Prostate gland (tissue), 2 donors: ENCODE data around the gene CCK. TPM values are rescaled to one million over a fixed set of nuclear protein-coding genes. Genes with fewer than 3 reads are reported as not detected.
A peak's percentile ranks its signal among the peaks of the same experiment; 100 is the strongest.

Source experiments
- DNase-seq: peaks from one replicate; pipeline ENCODE4 v3.0.0-alpha.2; 2019; ENCODE audit warnings: low spot score
- H3K27ac ChIP-seq, 2 donors: fragments of 200-600 bp; sonication (generic); 2 replicates each; pipeline ENCODE4 v1.5.1; 2017 to 2019
- H3K27me3 ChIP-seq: fragments of 200-600 bp; sonication (generic); replicated peaks from 2 replicates; pipeline ENCODE4 v1.5.1; 2019; ENCODE audit not compliant: insufficient read depth
- H3K36me3 ChIP-seq, 2 donors: fragments of 200-600 bp; sonication (generic); 1 replicate in 1 of 2; 2 replicates in 1 of 2; pipeline versions ENCODE4 v1.5.1 to v1.8.1; 2017 to 2019
- H3K4me1 ChIP-seq: fragments of 200-600 bp; sonication (generic); replicated peaks from 2 replicates; pipeline ENCODE4 v1.5.1; 2019
- H3K4me3 ChIP-seq, 2 donors: fragments of 200-600 bp; sonication (generic); 2 replicates each; pipeline ENCODE4 v1.5.1; 2017 to 2019
- H3K9me3 ChIP-seq: fragments of 200-600 bp; sonication (generic); 2 replicates; pipeline ENCODE4 v1.5.1; 2017
- CTCF ChIP-seq, 4 experiments: fragments of 200-600 bp in 2 of 4; fragments of 450-650 bp in 2 of 4; sonication (generic) in 2 of 4; IDR thresholded peaks; 1 replicate in 3 of 4; 2 replicates in 1 of 4; pipeline ENCODE4 v1.5.1; 2016 to 2019; ENCODE audit warnings: antibody characterized with exemption in 4 of 4, mild to moderate bottlenecking in 2 of 4, moderate library complexity in 2 of 4
- POLR2A ChIP-seq: fragments of 450-650 bp; IDR thresholded peaks from one replicate; pipeline ENCODE4 v1.6.1; 2016; ENCODE audit warnings: antibody characterized with exemption, mild to moderate bottlenecking
- POLR2AphosphoS5 ChIP-seq: sonication (generic); formaldehyde crosslinking; IDR thresholded peaks from one replicate; pipeline ENCODE4 v1.6.1; 2017; ENCODE audit warnings: antibody characterized with exemption
- WGBS: methylation state at CpG from one replicate; pipeline ENCODE4 v1.1.5; 2018; 5-methylcytosine and 5-hydroxymethylcytosine counted together
- intact Hi-C: fragments of 100-400 bp; cut with DNase I; formaldehyde crosslinking; loops from one replicate; pipeline ENCODE4 v1.14.2; 2022
- total RNA-seq, 2 donors: library from RNA; depleted of rRNA; stranded (reverse); fragments of >200 nt; gene quantifications; one replicate each; pipeline ENCODE4 v1.1.0, GENCODE V29; 2016

CCK gene
- total RNA-seq, 2 donors from 2014 or later: 3.0 to 50.7 TPM

GRCh38 chr3:42224658-42225421 lies 41.1 kb downstream of the CCK start:
- Histone ChIP-seq H3K4me1 (peaks cover 13% of the 10 kb centered on the region), H3K9me3 (no peaks in the 10 kb centered on the region), H3K27ac (peak overlapping the region; percentile 74 to 90), H3K27me3 (no peaks in the 10 kb centered on the region), H3K4me3 (no peak overlapping the region), H3K36me3 (no peaks in the 10 kb centered on the region)
- intact Hi-C loops: loop anchor here (10.0 kb wide), 1 partner anchor 320 kb away; no protein-coding TSS in a partner anchor
- TF ChIP-seq POLR2A (no peak), POLR2AphosphoS5 (peak; percentile 93)
- DNase-seq: peak; percentile 60
- 20% methylated on average over 12 of the region's 12 CpGs for WGBS

GRCh38 chr3:42224178-42224577 lies 41.8 kb downstream of the CCK start:
- Histone ChIP-seq H3K9me3 (no peaks in the 10 kb centered on the region), H3K27ac (peak overlapping the region; percentile 74 to 90), H3K36me3 (no peaks in the 10 kb centered on the region), H3K27me3 (no peaks in the 10 kb centered on the region), H3K4me1 (peaks cover 9% of the 10 kb centered on the region), H3K4me3 (no peak overlapping the region)
- whole genome bisulfite sequencing: 65% methylated on average over 9 of the region's 9 CpGs
- no peak for DNase-seq
- intact Hi-C loops: loop anchor here (10.0 kb wide), 1 partner anchor 321 kb away; no protein-coding TSS in a partner anchor
- TF ChIP-seq CTCF (IDR thresholded peaks at IDR 0.05) (no peak), POLR2A (no peak), POLR2AphosphoS5 (no peak)

GRCh38 chr3:42222942-42223693 lies 42.9 kb downstream of the CCK start:
- 95% methylated on average over 30 of the region's 31 CpGs for WGBS
- intact Hi-C loops: loop anchor here (10.0 kb wide), 1 partner anchor 322 kb away; no protein-coding TSS in a partner anchor
- no peaks in the 10 kb centered on the region for H3K36me3 ChIP-seq

GRCh38 chr3:42220436-42221121 lies 45.4 kb downstream of the CCK start:
- H3K4me1 ChIP-seq: peaks cover 9% of the 10 kb centered on the region
- DNase-seq: no peak
- TF ChIP-seq CTCF (IDR thresholded peaks at IDR 0.05): no peak
- intact Hi-C loops: loop anchor here (10.0 kb wide), 1 partner anchor 324 kb away; no protein-coding TSS in a partner anchor
- no peak overlapping the region for H3K27ac ChIP-seq
- no peak overlapping the region for H3K4me3 ChIP-seq
- no peaks in the 10 kb centered on the region for H3K36me3 ChIP-seq
- WGBS: 90% methylated on average over 17 of the region's 17 CpGs
- H3K27me3 ChIP-seq: no peaks in the 10 kb centered on the region
- H3K9me3 ChIP-seq: no peaks in the 10 kb centered on the region

More at GRCh38 chr3:42222942-42223693, 42.9 kb downstream of the CCK start:
- H3K27ac ChIP-seq: peak overlapping the region in 1 of 2 donors; percentile 90
- TF ChIP-seq CTCF (IDR thresholded peaks at IDR 0.05) (no peak), POLR2A (no peak), POLR2AphosphoS5 (no peak)
- H3K4me1 ChIP-seq: peaks cover 9% of the 10 kb centered on the region
- DNase-seq: no peak
- H3K27me3 ChIP-seq: no peaks in the 10 kb centered on the region
- no peak overlapping the region for H3K4me3 ChIP-seq
- no peaks in the 10 kb centered on the region for H3K9me3 ChIP-seq

- Histone ChIP-seq H3K27ac (no peak overlapping the region), H3K9me3 (no peaks in the 10 kb centered on the region), H3K4me1 (no peaks in the 10 kb centered on the region), H3K27me3 (no peaks in the 10 kb centered on the region), H3K4me3 (no peak overlapping the region), H3K36me3 (no peaks in the 10 kb centered on the region)
- intact Hi-C loops: no loop called here
- TF ChIP-seq POLR2AphosphoS5 (no peak), POLR2A (no peak), CTCF (IDR thresholded peaks at IDR 0.05) (no peak)
- no peak for DNase-seq
- WGBS: 78% methylated on average over 5 of the region's 5 CpGs
Observed at GRCh38 chr3:42216931-42217333, 49.1 kb downstream of the CCK start.
